Measurements from ENCODE around the gene SORCS2.
"Not testable (repeated sequence)": the region's sequence is repeated elsewhere in the genome, so short reads cannot be mapped to it uniquely, and the experiment has no call there.

SORCS2 gene

GRCh38 chr4:7561557-7561956, 369.2 kb downstream of the SORCS2 start:
- DNase-seq (ENCODE audit: low read depth in 1 of 2, low spot score in 1 of 2), result no peak

GRCh38 chr4:7564242-7564641, 371.9 kb downstream of the SORCS2 start:
- DNase-seq (ENCODE audit: low read depth in 1 of 2, low spot score in 1 of 2), result no peak

GRCh38 chr4:7565483-7565882, 373.1 kb downstream of the SORCS2 start:
- no peak for DNase-seq (ENCODE audit: low read depth in 1 of 2, low spot score in 1 of 2)

GRCh38 chr4:7569810-7570783, 377.8 kb downstream of the SORCS2 start:
- no peak for DNase-seq (ENCODE audit: low read depth in 1 of 2, low spot score in 1 of 2)

GRCh38 chr4:7571001-7571400, 378.7 kb downstream of the SORCS2 start:
- no peak for DNase-seq (ENCODE audit: low read depth in 1 of 2, low spot score in 1 of 2)

GRCh38 chr4:7571701-7572100, 379.4 kb downstream of the SORCS2 start:
- DNase-seq (ENCODE audit: low read depth in 1 of 2, low spot score in 1 of 2), result no peak

- DNase-seq (ENCODE audit: low read depth in 1 of 2, low spot score in 1 of 2), result no peak
Measured at GRCh38 chr4:7572894-7573293, 380.6 kb downstream of the SORCS2 start.

- DNase-seq (ENCODE audit: low read depth in 1 of 2, low spot score in 1 of 2), result no peak
Measured at GRCh38 chr4:7573576-7574091, 381.3 kb downstream of the SORCS2 start.

- DNase-seq (ENCODE audit: low read depth in 1 of 2, low spot score in 1 of 2), result no peak
Measured at GRCh38 chr4:7574287-7575014, 382.1 kb downstream of the SORCS2 start.

GRCh38 chr4:7575426-7575825, 383.1 kb downstream of the SORCS2 start:
- DNase-seq (ENCODE audit: low read depth in 1 of 2, low spot score in 1 of 2), result no peak

- not testable (repeated sequence) for DNase-seq (ENCODE audit: low read depth in 1 of 2, low spot score in 1 of 2)
Measured at GRCh38 chr4:7577361-7578039, 385.2 kb downstream of the SORCS2 start.

- no peak for DNase-seq (ENCODE audit: low read depth in 1 of 2, low spot score in 1 of 2)
Measured at GRCh38 chr4:7581477-7581876, 389.1 kb downstream of the SORCS2 start.

- DNase-seq (ENCODE audit: low read depth in 1 of 2, low spot score in 1 of 2), result no peak
Measured at GRCh38 chr4:7582313-7583097, 390.2 kb downstream of the SORCS2 start.

- no peak for DNase-seq (ENCODE audit: low read depth in 1 of 2, low spot score in 1 of 2)
Measured at GRCh38 chr4:7584098-7584497, 391.8 kb downstream of the SORCS2 start.

- DNase-seq (ENCODE audit: low read depth in 1 of 2, low spot score in 1 of 2), result no peak
Measured at GRCh38 chr4:7584606-7585159, 392.3 kb downstream of the SORCS2 start.

- no peak for DNase-seq (ENCODE audit: low read depth in 1 of 2, low spot score in 1 of 2)
Measured at GRCh38 chr4:7585768-7586167, 393.4 kb downstream of the SORCS2 start.

GRCh38 chr4:7587433-7588405, 395.4 kb downstream of the SORCS2 start:
- no peak for DNase-seq (ENCODE audit: low read depth in 1 of 2, low spot score in 1 of 2)

- no peak for DNase-seq (ENCODE audit: low read depth in 1 of 2, low spot score in 1 of 2)
Measured at GRCh38 chr4:7590189-7590588, 397.9 kb downstream of the SORCS2 start.

GRCh38 chr4:7590899-7591298, 398.6 kb downstream of the SORCS2 start:
- DNase-seq (ENCODE audit: low read depth in 1 of 2, low spot score in 1 of 2), result no peak

Data from stimulated activated CD4-positive, alpha-beta T cell treated with anti-CD3 and anti-CD28 coated beads, Interleukin-15, amount 100 ng/mL, for 1 hour (primary cell).